ENCODE results near the gene RNF225. TPM values are rescaled to one million over a fixed set of nuclear protein-coding genes. Genes with fewer than 3 reads are reported as not detected.

RNF225 gene
- total and polyA plus RNA-seq, 2 donors (not counting 1 experiment from before 2014, with no cell fraction given), result 0.49 TPM; not detected in 1

- Histone ChIP-seq H2AFZ (ENCODE audit: insufficient read depth, low read depth, low read length, poor library complexity, severe bottlenecking) (no peak overlapping the region), H3K79me2 (ENCODE audit: control insufficient read depth, insufficient read depth, low read length) (peaks cover 2% of the 10 kb centered on the region), H4K20me1 (ENCODE audit: control insufficient read depth, insufficient read depth, low read length, poor library complexity, severe bottlenecking) (peaks cover 18% of the 10 kb centered on the region), H3K36me3 (replicated peaks in 1 of 2; ENCODE audit: control extremely low read depth in 1 of 2, control insufficient read depth in 1 of 2, extremely low read depth in 1 of 2, insufficient read depth in 2 of 2, low read length in 1 of 2) (peaks cover 0 to 22% of the 10 kb centered on the region in 2 experiments), H3K9me3 (ENCODE audit: control extremely low read depth in 1 of 3, control insufficient read depth in 2 of 3, insufficient read depth in 1 of 3, low read length in 2 of 3) (peaks cover 0 to 12% (median 0%) of the 10 kb centered on the region in 3 donors), H3K4me2 (replicated peaks; ENCODE audit: low read depth, low read length, poor library complexity, severe bottlenecking) (no peak overlapping the region), H3K9ac (ENCODE audit: low read length) (no peak overlapping the region), H3K4me1 (ENCODE audit: control insufficient read depth in 2 of 2, insufficient read depth in 2 of 2, low read length in 2 of 2) (peaks cover 10 to 21% of the 10 kb centered on the region in 2 donors), H3K27me3 (replicated peaks in 1 of 4; ENCODE audit: control extremely low read depth in 1 of 4, control insufficient read depth in 3 of 4, insufficient read depth in 4 of 4, low read length in 3 of 4) (peaks cover 0 to 27% (median 10%) of the 10 kb centered on the region in 4 experiments), H3K27ac (ENCODE audit: low read length in 2 of 2) (no peak overlapping the region), H3K4me3 (ENCODE audit: control extremely low read depth in 1 of 5, extremely low read depth in 1 of 5, insufficient read depth in 1 of 5, low read depth in 2 of 5, low read length in 4 of 5) (no peak overlapping the region)
- TF ChIP-seq CTCF (IDR thresholded peaks at IDR 0.05), result no peak
- TF ChIP-seq EZH2 (IDR thresholded peaks at IDR 0.05; ENCODE audit: borderline replicate concordance, insufficient read depth, low read depth, low read length, poor library complexity, severe bottlenecking), result no peak
- peaks cover 7% of the 10 kb centered on the region for H3K4me1 Mint-ChIP-seq
- CTCF ChIA-PET, result no interaction called here
- intact Hi-C loops (cut with micrococcal nuclease), result no loop called here
- ATAC-seq (ENCODE audit: low read depth), result no peak
- no peak overlapping the region for H3K27ac Mint-ChIP-seq
- H3K27me3 Mint-ChIP-seq, result peaks cover 3% of the 10 kb centered on the region
- WGBS (ENCODE audit: insufficient coverage), result 90% methylated on average over 3 of the region's 4 CpGs
- no peak overlapping the region for H3K4me3 Mint-ChIP-seq
- H3K9me3 Mint-ChIP-seq (ENCODE audit: insufficient read depth), result no peaks in the 10 kb centered on the region
- POLR2A ChIA-PET, result no interaction called here
- DNase-seq, result no peak
Measured at GRCh38 chr19:58398087-58398486, 2.6 kb downstream of the RNF225 start.

DNA sequence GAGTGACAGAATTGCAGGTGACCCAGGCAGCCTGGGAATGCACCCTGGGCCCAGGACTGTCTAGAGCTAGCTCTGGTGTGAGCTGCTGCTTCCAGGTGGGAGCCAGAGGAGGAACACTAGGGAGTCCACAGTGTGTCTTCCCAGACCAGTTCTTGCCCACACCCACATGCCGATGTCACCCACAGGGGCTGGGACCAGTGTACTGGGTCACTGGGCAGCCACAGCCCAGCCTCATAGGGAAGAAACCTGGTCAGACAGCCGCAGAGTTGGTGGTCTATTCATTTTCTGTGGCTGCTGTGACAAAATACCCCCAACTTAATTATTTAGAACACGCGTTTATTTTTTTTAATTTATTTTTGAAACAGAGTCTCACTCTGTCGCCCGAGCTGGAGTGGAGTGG, 3.1 kb downstream of the RNF225 start:
- Mint-ChIP-seq H3K27ac (no peak overlapping the region), H3K9me3 (ENCODE audit: insufficient read depth) (no peaks in the 10 kb centered on the region), H3K27me3 (peaks cover 3% of the 10 kb centered on the region), H3K4me3 (no peak overlapping the region), H3K4me1 (peaks cover 7% of the 10 kb centered on the region)
- Histone ChIP-seq H2AFZ (ENCODE audit: insufficient read depth, low read depth, low read length, poor library complexity, severe bottlenecking) (no peak overlapping the region), H3K36me3 (replicated peaks in 1 of 2; ENCODE audit: control extremely low read depth in 1 of 2, control insufficient read depth in 1 of 2, extremely low read depth in 1 of 2, insufficient read depth in 2 of 2, low read length in 1 of 2) (peaks cover 0 to 17% of the 10 kb centered on the region in 2 experiments), H3K9ac (ENCODE audit: low read length) (no peak overlapping the region), H3K9me3 (ENCODE audit: control extremely low read depth in 1 of 3, control insufficient read depth in 2 of 3, insufficient read depth in 1 of 3, low read length in 2 of 3) (peaks cover 0 to 12% (median 0%) of the 10 kb centered on the region in 3 donors), H4K20me1 (ENCODE audit: control insufficient read depth, insufficient read depth, low read length, poor library complexity, severe bottlenecking) (peaks cover 13% of the 10 kb centered on the region), H3K4me3 (ENCODE audit: control extremely low read depth in 1 of 5, extremely low read depth in 1 of 5, insufficient read depth in 1 of 5, low read depth in 2 of 5, low read length in 4 of 5) (no peak overlapping the region), H3K4me2 (replicated peaks; ENCODE audit: low read depth, low read length, poor library complexity, severe bottlenecking) (no peak overlapping the region), H3K4me1 (ENCODE audit: control insufficient read depth in 2 of 2, insufficient read depth in 2 of 2, low read length in 2 of 2) (peaks cover 10 to 21% of the 10 kb centered on the region in 2 donors), H3K27ac (ENCODE audit: low read length in 2 of 2) (no peak overlapping the region), H3K27me3 (replicated peaks in 1 of 4; ENCODE audit: control extremely low read depth in 1 of 4, control insufficient read depth in 3 of 4, insufficient read depth in 4 of 4, low read length in 3 of 4) (peaks cover 0 to 27% (median 10%) of the 10 kb centered on the region in 4 experiments), H3K79me2 (ENCODE audit: control insufficient read depth, insufficient read depth, low read length) (peaks cover 2% of the 10 kb centered on the region)
- intact Hi-C loops (cut with micrococcal nuclease), result no loop called here
- no peak for DNase-seq
- 100% methylated on average over 3 of the region's 6 CpGs for WGBS (ENCODE audit: insufficient coverage)
- ChIA-PET POLR2A (no interaction called here), CTCF (no interaction called here)
- TF ChIP-seq CTCF (IDR thresholded peaks at IDR 0.05), result no peak
- TF ChIP-seq EZH2 (IDR thresholded peaks at IDR 0.05; ENCODE audit: borderline replicate concordance, insufficient read depth, low read depth, low read length, poor library complexity, severe bottlenecking), result no peak
- ATAC-seq (ENCODE audit: low read depth), result no peak

All from B cell (primary cell).